ENCODE data around the gene TAAR6.
"Not testable (repeated sequence)": the region's sequence is repeated elsewhere in the genome, so short reads cannot be mapped to it uniquely, and the experiment has no call there.

TAAR6 gene

GRCh38 chr6:132544826-132545225 is 25.3 kb upstream of the TAAR6 start:
- no peaks in the 10 kb centered on the region for H3K4me1 ChIP-seq
- H3K4me2 ChIP-seq, result no peak overlapping the region
- no peak for TF ChIP-seq Cebpa-rat (IDR thresholded peaks at IDR 0.05)
- no peaks in the 10 kb centered on the region for H3K9me3 ChIP-seq
- no peaks in the 10 kb centered on the region for H4K20me1 ChIP-seq
- no peak overlapping the region for H3K4me3 ChIP-seq
- H3K9ac ChIP-seq, result no peak overlapping the region
- no peak overlapping the region for H3K27ac ChIP-seq
- no peaks in the 10 kb centered on the region for H3K36me3 ChIP-seq
- H3K27me3 ChIP-seq, result no peaks in the 10 kb centered on the region

GRCh38 chr6:132548746-132549463 is 21.2 kb upstream of the TAAR6 start:
- H3K4me1 ChIP-seq, result no peaks in the 10 kb centered on the region
- H3K4me3 ChIP-seq, result no peak overlapping the region
- no peaks in the 10 kb centered on the region for H3K36me3 ChIP-seq
- H3K27me3 ChIP-seq, result no peaks in the 10 kb centered on the region
- no peaks in the 10 kb centered on the region for H4K20me1 ChIP-seq
- no peak overlapping the region for H3K27ac ChIP-seq
- TF ChIP-seq Cebpa-rat (IDR thresholded peaks at IDR 0.05), result no peak
- H3K9me3 ChIP-seq, result no peaks in the 10 kb centered on the region
- no peak overlapping the region for H3K9ac ChIP-seq
- no peak overlapping the region for H3K4me2 ChIP-seq

GRCh38 chr6:132551214-132551613 is 18.9 kb upstream of the TAAR6 start:
- H3K4me3 ChIP-seq, result no peak overlapping the region
- H3K4me2 ChIP-seq, result no peak overlapping the region
- TF ChIP-seq Cebpa-rat (IDR thresholded peaks at IDR 0.05), result no peak
- H3K9ac ChIP-seq, result no peak overlapping the region
- H3K9me3 ChIP-seq, result no peaks in the 10 kb centered on the region
- H3K27me3 ChIP-seq, result no peaks in the 10 kb centered on the region
- no peaks in the 10 kb centered on the region for H3K36me3 ChIP-seq
- H3K27ac ChIP-seq, result no peak overlapping the region
- no peaks in the 10 kb centered on the region for H3K4me1 ChIP-seq
- no peaks in the 10 kb centered on the region for H4K20me1 ChIP-seq

DNA sequence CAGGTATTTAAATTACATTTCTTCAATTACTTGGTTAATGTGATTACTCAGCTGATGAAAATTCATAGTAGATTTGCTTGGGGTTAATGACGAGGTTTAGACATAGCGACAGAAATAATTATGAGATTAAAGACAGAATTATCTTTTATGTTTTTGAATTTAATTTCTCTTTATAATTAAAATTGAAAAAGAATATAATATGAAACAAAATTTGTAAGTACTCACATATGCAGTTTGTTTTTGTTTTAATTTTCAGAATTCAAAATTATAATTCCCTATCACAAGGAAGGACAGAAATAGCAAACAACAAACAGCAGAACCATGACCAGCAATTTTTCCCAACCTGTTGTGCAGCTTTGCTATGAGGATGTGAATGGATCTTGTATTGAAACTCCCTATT is 17.8 kb upstream of the TAAR6 start, which contains the start of gene TAAR8:
TSS of gene TAAR8 (plus strand) at position 301 of the 400 bp plus-strand sequence. CDS start at position 322, 21 bp downstream.
- no peak within 1 kb of the TSS for H3K4me3 ChIP-seq
- H3K36me3 ChIP-seq, result no peaks in the 10 kb centered on the region
- no peaks in the 10 kb centered on the region for H3K9me3 ChIP-seq
- H3K27me3 ChIP-seq, result no peaks in the 10 kb centered on the region
- TF ChIP-seq Cebpa-rat (IDR thresholded peaks at IDR 0.05), result no peak
- no peak within 1 kb of the TSS for H3K9ac ChIP-seq
- no peaks in the 10 kb centered on the region for H4K20me1 ChIP-seq
- no peaks in the 10 kb centered on the region for H3K4me1 ChIP-seq
- H3K27ac ChIP-seq, result no peak within 1 kb of the TSS
- no peak within 1 kb of the TSS for H3K4me2 ChIP-seq

GRCh38 chr6:132560087-132560486 is 10.0 kb upstream of the TAAR6 start:
- H3K27me3 ChIP-seq, H4K20me1 ChIP-seq, H3K4me1 ChIP-seq, H3K36me3 ChIP-seq, H3K9me3 ChIP-seq, H3K27ac ChIP-seq, H3K9ac ChIP-seq, H3K4me3 ChIP-seq, H3K4me2 ChIP-seq: not testable (repeated sequence)

DNA sequence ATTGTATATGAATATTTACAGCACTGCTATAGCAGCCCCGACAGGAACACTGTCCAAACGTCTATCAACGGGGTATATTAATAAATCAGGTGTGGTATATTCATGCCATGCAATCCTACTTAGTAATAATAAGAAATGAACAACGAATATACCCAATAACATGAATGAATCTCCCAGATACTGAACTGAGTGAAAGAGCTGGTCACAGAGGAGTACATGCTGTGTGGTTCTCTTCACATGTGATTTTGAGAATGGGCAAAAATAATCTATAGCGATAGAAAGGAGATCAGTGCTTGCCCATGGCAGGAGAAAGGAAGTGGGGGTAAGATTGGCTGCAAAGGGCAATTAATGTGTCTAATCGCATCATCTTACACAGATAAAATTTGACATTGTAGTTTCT is 3.7 kb upstream of the TAAR6 start:
- Histone ChIP-seq H3K27ac (no peak overlapping the region), H3K36me3 (no peaks in the 10 kb centered on the region), H3K4me3 (no peak overlapping the region), H3K4me1 (no peaks in the 10 kb centered on the region), H3K9me3 (no peaks in the 10 kb centered on the region), H3K4me2 (no peak overlapping the region), H4K20me1 (no peaks in the 10 kb centered on the region), H3K27me3 (no peaks in the 10 kb centered on the region), H3K9ac (no peak overlapping the region)
- no peak for TF ChIP-seq Cebpa-rat (IDR thresholded peaks at IDR 0.05)

DNA sequence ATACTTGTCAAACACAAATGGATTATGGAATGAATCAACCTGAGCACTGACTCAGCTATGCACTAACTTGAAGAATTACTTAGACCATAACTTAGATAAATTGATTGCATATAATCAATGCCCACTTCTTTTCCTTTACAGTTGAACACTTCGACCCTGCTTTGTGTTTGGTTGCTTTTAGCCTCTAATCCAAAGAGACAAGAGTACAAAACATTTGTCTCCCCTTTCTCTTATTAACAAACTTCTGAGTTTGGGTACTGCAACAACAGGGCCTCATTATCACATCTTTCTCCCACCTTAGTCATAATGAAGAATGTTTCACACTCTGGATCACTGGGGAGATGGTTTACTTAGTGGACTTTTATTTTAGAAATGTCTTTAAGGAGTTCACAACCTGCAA is 2.6 kb upstream of the TAAR6 start:
- no peaks in the 10 kb centered on the region for H3K36me3 ChIP-seq
- no peak for TF ChIP-seq Cebpa-rat (IDR thresholded peaks at IDR 0.05)
- H3K27ac ChIP-seq, result no peak overlapping the region
- no peak overlapping the region for H3K4me2 ChIP-seq
- H3K9me3 ChIP-seq, result no peaks in the 10 kb centered on the region
- no peaks in the 10 kb centered on the region for H4K20me1 ChIP-seq
- H3K4me3 ChIP-seq, result no peak overlapping the region
- H3K4me1 ChIP-seq, result no peaks in the 10 kb centered on the region
- H3K9ac ChIP-seq, result no peak overlapping the region
- H3K27me3 ChIP-seq, result no peaks in the 10 kb centered on the region

GRCh38 chr6:132568611-132569010 is 1.5 kb upstream of the TAAR6 start:
- no peaks in the 10 kb centered on the region for H3K4me1 ChIP-seq
- H3K27ac ChIP-seq, result no peak overlapping the region
- H3K9me3 ChIP-seq, result no peaks in the 10 kb centered on the region
- H4K20me1 ChIP-seq, result no peaks in the 10 kb centered on the region
- no peak for TF ChIP-seq Cebpa-rat (IDR thresholded peaks at IDR 0.05)
- no peak overlapping the region for H3K4me3 ChIP-seq
- no peak overlapping the region for H3K9ac ChIP-seq
- H3K4me2 ChIP-seq, result no peak overlapping the region
- H3K27me3 ChIP-seq, result no peaks in the 10 kb centered on the region
- no peaks in the 10 kb centered on the region for H3K36me3 ChIP-seq

- no peak overlapping the region for H3K9ac ChIP-seq
- no peaks in the 10 kb centered on the region for H3K9me3 ChIP-seq
- no peak for TF ChIP-seq Cebpa-rat (IDR thresholded peaks at IDR 0.05)
- no peaks in the 10 kb centered on the region for H3K27me3 ChIP-seq
- H3K4me1 ChIP-seq, result no peaks in the 10 kb centered on the region
- H3K27ac ChIP-seq, result no peak overlapping the region
- no peak overlapping the region for H3K4me3 ChIP-seq
- H3K36me3 ChIP-seq, result no peaks in the 10 kb centered on the region
- no peak overlapping the region for H3K4me2 ChIP-seq
- H4K20me1 ChIP-seq, result no peaks in the 10 kb centered on the region
Observed at GRCh38 chr6:132569170-132569569, 952 bp upstream of the TAAR6 start.

DNA sequence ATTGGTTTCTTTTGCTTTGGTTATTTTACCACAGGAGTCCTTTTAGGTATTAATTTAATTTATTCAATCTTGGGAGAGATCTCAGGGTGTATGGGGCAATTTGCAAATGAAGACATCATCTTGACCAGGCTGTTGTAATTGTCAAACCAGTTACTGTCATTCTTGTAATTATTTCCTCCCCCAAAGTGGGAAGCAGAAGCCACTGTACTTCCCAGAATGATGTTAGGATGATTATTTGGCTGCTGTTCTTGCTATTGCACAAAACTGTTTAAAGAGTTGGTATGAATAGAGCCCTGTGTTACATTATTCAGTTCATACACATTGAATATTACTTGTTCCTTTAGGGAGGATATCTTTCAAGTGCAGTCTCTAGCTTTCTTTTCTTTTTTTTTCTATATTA is 1.7 kb downstream of the TAAR6 start:
- no peak overlapping the region for H3K27ac ChIP-seq
- no peak overlapping the region for H3K4me2 ChIP-seq

GRCh38 chr6:132584698-132585097 is 14.6 kb downstream of the TAAR6 start:
- no peak overlapping the region for H3K4me3 ChIP-seq
- no peaks in the 10 kb centered on the region for H3K4me1 ChIP-seq
- H3K9ac ChIP-seq, result no peak overlapping the region
- no peaks in the 10 kb centered on the region for H3K9me3 ChIP-seq
- TF ChIP-seq Cebpa-rat (IDR thresholded peaks at IDR 0.05), result no peak
- no peak overlapping the region for H3K27ac ChIP-seq
- H3K27me3 ChIP-seq, result no peaks in the 10 kb centered on the region
- no peaks in the 10 kb centered on the region for H4K20me1 ChIP-seq
- no peaks in the 10 kb centered on the region for H3K36me3 ChIP-seq
- no peak overlapping the region for H3K4me2 ChIP-seq

More for the DNA sequence above, 1.7 kb downstream of the TAAR6 start:
- no peaks in the 10 kb centered on the region for H3K9me3 ChIP-seq
- H4K20me1 ChIP-seq, result no peaks in the 10 kb centered on the region
- no peak overlapping the region for H3K4me3 ChIP-seq
- no peaks in the 10 kb centered on the region for H3K36me3 ChIP-seq
- H3K4me1 ChIP-seq, result no peaks in the 10 kb centered on the region
- TF ChIP-seq Cebpa-rat (IDR thresholded peaks at IDR 0.05), result no peak
- no peak overlapping the region for H3K9ac ChIP-seq
- H3K27me3 ChIP-seq, result no peaks in the 10 kb centered on the region

Data from BLaER1 (cell line).